GM18499 (cell line): Measurements from ENCODE around the gene ATP2B3.

Experiments used
- ATAC-seq: cut with Tn5 transposase; IDR thresholded peaks from one replicate; pipeline ENCODE4 v1.9.1; 2021; ENCODE audit warnings: moderate number of reproducible peaks; ENCODE audit not compliant: insufficient read depth, unreplicated experiment

ATP2B3 gene

GRCh38 chrX:153628665-153629064, 111.2 kb downstream of the ATP2B3 start:
- no peak for ATAC-seq

- no peak for ATAC-seq
Observed at GRCh38 chrX:153631346-153631745, 113.9 kb downstream of the ATP2B3 start.

GRCh38 chrX:153631907-153632594, 114.6 kb downstream of the ATP2B3 start:
- ATAC-seq = no peak
